Thyroid gland (tissue), 4 donors: ENCODE measurements around the gene PRMT2.

ENCODE experiments used
- POLR2A ChIP-seq, 2 donors: fragments of 450-650 bp; IDR thresholded peaks; one replicate each; pipeline ENCODE4 v1.6.1; 2017; ENCODE audit warnings: antibody characterized with exemption in 2 of 2, mild to moderate bottlenecking in 2 of 2, moderate library complexity in 1 of 2
- TF ChIP-seq, protein P1 (sequence below), 6 experiments: fragments of 200-600 bp in 3 of 6; fragments of 450-650 bp in 3 of 6; sonication (generic) in 3 of 6; IDR thresholded peaks; one replicate each; pipeline ENCODE4 v1.5.1; 2016 to 2019; ENCODE audit warnings: antibody characterized with exemption in 6 of 6, mild to moderate bottlenecking in 2 of 6, inconsistent platforms in 1 of 6, moderate library complexity in 1 of 6

GRCh38 chr21:46598581-46599572 is 36.6 kb upstream of the PRMT2 start:
- TF ChIP-seq POLR2A (IDR thresholded peaks at IDR 0.05) = no peak
- TF ChIP-seq, protein P1, sequence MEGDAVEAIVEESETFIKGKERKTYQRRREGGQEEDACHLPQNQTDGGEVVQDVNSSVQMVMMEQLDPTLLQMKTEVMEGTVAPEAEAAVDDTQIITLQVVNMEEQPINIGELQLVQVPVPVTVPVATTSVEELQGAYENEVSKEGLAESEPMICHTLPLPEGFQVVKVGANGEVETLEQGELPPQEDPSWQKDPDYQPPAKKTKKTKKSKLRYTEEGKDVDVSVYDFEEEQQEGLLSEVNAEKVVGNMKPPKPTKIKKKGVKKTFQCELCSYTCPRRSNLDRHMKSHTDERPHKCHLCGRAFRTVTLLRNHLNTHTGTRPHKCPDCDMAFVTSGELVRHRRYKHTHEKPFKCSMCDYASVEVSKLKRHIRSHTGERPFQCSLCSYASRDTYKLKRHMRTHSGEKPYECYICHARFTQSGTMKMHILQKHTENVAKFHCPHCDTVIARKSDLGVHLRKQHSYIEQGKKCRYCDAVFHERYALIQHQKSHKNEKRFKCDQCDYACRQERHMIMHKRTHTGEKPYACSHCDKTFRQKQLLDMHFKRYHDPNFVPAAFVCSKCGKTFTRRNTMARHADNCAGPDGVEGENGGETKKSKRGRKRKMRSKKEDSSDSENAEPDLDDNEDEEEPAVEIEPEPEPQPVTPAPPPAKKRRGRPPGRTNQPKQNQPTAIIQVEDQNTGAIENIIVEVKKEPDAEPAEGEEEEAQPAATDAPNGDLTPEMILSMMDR (IDR thresholded peaks at IDR 0.05) = no peak
